Measurements from ENCODE around the gene PLXDC2.

Gene PLXDC2

GRCh38 chr10:19911886-19912285 lies 95.7 kb downstream of the PLXDC2 start:
- no peak for DNase-seq (ENCODE audit: low read depth in 2 of 2)

DNA sequence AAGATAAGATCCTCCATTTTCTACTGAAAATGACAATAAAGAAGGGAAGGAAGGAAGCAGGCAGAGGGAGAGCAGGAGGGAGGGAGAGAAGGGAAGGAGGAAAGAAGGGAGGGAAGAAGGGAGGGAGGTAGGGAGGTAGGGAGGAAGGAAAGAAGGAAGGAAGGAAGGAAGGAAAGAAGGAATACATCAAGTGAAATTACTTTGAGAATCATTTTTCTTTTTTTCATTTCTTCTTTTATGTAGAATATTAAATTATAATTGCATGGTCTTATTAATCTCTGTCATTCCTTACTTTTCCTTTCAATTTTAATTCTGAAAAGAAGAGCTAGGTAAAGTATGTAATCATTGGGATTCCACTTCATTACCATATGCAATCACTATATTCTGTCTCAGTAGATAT lies 97.8 kb downstream of the PLXDC2 start:
- no peak for DNase-seq (ENCODE audit: low read depth in 2 of 2)

DNA sequence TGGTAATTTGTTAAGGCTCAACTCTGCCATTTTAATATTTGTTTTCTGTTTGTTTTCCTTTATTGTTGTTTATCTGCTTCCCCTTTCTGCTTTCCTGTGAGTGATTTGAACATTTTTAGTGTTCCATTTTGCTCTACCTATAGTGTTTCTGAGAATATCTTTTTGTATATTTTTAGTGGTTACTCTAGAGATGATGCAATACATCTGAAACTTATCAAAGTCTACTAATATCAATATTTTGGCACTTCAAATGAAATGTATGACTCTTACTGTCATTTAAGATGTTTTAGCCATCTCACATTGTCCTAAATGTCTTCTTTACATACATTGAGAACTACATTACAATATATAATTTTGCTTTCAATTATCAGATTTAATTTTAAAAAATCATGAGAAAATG lies 98.9 kb downstream of the PLXDC2 start:
- DNase-seq (ENCODE audit: low read depth in 2 of 2): no peak

DNA sequence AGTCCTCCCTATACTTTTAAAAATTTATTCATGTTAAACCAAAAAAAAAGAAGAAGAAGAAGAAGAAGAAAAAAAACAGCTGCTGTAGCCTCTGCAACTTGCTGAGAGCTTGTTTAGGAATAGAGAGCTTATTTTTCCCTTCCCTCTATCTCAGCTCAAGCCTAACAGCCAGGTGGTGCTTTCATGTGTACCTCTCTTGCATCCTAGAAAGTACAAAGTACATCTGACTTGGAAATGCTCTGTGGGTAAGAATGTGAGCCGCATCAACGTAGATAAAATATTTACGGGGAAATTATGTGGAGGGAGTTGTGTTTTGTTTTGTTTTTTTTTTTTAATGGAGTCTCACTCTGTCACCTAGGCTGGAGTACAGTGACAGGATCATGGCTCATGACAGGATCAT lies 99.6 kb downstream of the PLXDC2 start:
- no peak for DNase-seq (ENCODE audit: low read depth in 2 of 2)

- no peak for DNase-seq (ENCODE audit: low read depth in 2 of 2)
Measured at GRCh38 chr10:19917751-19918478, 101.7 kb downstream of the PLXDC2 start.

- DNase-seq (ENCODE audit: low read depth in 2 of 2): no peak
Measured at GRCh38 chr10:19918794-19919193, 102.6 kb downstream of the PLXDC2 start.

DNA sequence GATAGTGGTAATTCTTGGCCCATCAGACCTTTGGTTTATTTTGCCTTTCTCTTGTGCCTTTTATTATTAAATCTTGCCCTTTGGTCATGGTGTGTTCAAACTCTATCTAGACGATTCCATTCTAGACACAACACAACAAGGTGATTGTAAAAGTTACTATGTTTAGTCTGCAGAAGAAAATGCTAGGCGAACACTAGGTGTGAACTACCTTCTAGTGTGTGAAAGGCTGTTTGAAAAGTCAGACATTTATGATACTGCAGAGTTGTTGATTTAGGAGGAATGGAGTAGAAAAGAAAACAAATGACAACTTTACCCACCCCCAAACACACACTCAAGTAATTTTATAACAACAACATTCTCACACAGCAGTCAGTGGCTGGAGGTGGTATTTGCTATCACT lies 103.4 kb downstream of the PLXDC2 start:
- no peak for DNase-seq (ENCODE audit: low read depth in 2 of 2)

DNA sequence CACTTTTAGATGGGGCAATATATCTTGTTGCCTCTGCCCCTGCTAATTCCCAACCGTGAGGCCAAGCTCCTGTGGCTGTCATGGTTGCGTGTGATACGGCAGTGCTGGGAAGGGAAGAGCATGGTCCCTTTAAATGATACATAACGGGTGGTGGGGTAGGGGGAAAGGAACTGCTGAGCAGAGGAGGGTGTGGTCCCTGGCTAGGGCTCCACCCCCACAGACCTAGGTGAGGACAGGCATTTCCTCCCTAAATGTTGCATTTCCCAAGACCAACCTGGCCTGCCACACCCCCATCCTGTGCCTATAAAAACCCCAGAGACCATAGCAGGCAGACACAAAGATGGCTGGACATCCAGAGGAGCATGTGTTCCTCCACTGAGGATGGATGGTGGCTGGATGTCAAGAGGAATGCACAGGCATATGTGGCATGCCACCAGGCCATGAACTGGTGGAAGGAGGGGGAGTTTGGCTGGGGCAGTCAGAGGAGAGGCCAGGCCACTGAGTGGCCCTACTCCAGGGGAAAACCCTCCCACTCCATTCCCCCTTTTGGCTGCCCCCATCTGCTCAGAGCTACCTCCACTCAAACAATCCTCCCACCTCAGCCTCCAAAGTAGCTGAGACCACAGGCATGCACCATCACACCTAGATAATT lies 104.0 kb downstream of the PLXDC2 start:
- DNase-seq (ENCODE audit: low read depth in 2 of 2): no peak

GRCh38 chr10:19921300-19922140 lies 105.3 kb downstream of the PLXDC2 start:
- no peak for DNase-seq (ENCODE audit: low read depth in 2 of 2)

DNA sequence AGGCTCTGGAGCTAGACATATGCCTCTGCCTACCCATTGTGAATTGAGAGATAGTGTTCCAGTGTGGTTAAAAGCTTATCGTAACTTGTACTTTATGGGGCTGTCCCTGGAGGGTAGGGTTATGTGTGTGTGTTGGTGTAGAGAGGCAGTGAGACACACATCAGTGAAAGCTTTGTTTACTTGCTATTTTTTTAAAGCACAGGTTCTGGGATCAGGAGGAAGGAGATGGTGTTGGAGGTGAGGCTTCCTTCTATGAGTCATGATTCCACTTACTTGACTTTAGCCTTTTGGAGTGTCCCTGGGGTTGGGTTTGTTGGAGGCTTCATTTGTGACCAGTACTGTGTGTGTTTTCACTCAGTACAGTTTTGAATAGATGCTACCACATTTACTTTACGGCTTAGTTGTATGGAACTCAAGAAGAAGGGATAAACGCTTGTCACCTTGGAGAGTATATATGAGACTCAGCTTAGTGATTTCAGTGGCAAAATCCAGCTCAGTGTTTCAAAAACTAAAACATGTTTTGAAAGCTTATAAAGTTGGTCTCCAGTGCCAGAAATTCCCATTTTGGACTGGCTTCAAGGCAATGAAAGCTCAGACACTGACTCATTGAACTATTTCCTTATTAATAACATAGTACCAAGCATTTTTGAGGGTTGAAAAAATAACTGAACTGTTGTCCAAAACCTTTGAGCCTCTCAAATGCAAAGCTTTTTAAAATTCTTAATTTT lies 106.2 kb downstream of the PLXDC2 start:
- no peak for DNase-seq (ENCODE audit: low read depth in 2 of 2)

- no peak for DNase-seq (ENCODE audit: low read depth in 2 of 2)
Measured at GRCh38 chr10:19925064-19925463, 108.8 kb downstream of the PLXDC2 start.

DNA sequence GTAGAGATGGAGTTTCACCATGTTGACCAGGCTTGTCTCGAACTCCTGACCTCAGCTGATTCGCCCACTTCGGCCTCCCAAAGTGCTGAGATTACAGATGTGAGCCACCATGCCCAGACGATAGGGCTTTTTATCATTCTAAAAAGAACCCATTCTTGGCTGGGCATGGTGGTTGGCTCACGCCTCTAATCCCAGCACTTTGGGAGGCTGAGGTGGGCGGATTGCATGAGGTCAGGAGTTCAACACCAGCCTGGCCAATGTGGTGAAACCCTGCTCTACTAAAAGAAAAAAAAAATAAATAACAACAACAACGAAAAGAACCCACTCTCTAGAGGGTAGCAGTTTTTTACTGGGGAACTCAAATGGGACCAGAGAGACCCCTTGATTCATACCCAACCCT lies 112.7 kb downstream of the PLXDC2 start:
- DNase-seq (ENCODE audit: low read depth in 2 of 2): no peak

- no peak for DNase-seq (ENCODE audit: low read depth in 2 of 2)
Measured at GRCh38 chr10:19929506-19930140, 113.4 kb downstream of the PLXDC2 start.

GRCh38 chr10:19930936-19931893 lies 115.0 kb downstream of the PLXDC2 start:
- DNase-seq (ENCODE audit: low read depth in 2 of 2): no peak

DNA sequence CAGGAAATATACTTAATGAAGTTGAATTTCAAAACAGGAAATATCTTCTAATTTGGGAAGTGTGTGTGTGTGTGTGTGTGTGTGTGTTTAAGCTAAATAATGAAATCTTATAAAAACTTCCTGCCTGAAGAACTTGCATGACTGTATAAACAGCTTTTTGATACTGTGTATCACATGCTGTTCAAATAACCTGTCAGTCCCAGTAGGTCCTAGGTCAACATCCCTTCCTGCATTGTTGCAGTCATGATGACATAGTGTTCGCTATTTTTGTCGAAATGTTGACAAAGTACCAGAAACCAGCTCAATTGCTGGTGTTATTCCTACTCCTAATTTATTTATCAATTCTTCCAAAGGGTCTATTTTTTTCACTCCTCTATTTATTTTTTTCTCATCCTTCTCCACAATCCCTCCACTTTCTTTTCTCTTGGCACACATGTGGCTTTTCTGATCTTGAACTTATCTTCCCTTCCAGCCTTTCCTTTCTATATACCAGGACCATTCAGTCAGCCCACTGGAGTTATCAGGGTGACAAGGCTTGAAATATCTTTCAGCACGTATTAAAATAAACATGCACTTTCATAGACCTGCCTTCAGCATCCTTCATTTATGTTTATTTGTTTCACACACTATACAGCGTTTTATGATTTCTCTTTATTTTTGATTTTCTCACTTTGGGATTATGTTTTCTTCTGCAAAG lies 115.8 kb downstream of the PLXDC2 start:
- no peak for DNase-seq (ENCODE audit: low read depth in 2 of 2)

GRCh38 chr10:19932806-19933371 lies 116.7 kb downstream of the PLXDC2 start:
- DNase-seq (ENCODE audit: low read depth in 2 of 2): no peak

DNA sequence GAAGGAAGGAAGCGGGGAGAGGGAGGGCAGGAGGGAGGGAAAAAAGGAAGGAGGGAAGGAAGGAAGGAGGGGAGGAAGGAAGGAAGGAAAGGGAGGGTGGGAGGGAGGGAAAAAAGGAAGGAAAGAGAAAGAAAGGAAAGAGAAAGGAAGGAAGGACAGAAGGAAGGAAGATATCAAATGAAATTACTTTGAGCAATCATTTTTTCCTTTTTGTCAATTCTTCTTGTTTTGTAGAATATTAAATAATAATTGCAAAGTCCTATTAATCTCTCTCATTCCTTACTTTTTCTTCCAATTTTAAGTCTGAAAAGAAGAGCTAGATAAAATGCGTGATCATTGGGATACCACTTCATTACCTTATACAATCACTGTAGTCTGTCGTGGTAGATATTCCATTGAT lies 117.5 kb downstream of the PLXDC2 start:
- DNase-seq (ENCODE audit: low read depth in 2 of 2): no peak

GRCh38 chr10:19935176-19935575 lies 118.9 kb downstream of the PLXDC2 start:
- no peak for DNase-seq (ENCODE audit: low read depth in 2 of 2)

- no peak for DNase-seq (ENCODE audit: low read depth in 2 of 2)
Measured at GRCh38 chr10:19936289-19936688, 120.1 kb downstream of the PLXDC2 start.

Measured in stimulated activated CD8-positive, alpha-beta memory T cell treated with anti-CD3 and anti-CD28 coated beads, Interleukin-2, amount 100 ng/mL, for 48 hours (primary cell).